ENCODE data around the gene RSF1. TPM values are rescaled to one million over a fixed set of nuclear protein-coding genes. Genes with fewer than 3 reads are reported as not detected.

Gene RSF1
- polyA plus RNA-seq, 1 donor: 32.1 TPM

DNA sequence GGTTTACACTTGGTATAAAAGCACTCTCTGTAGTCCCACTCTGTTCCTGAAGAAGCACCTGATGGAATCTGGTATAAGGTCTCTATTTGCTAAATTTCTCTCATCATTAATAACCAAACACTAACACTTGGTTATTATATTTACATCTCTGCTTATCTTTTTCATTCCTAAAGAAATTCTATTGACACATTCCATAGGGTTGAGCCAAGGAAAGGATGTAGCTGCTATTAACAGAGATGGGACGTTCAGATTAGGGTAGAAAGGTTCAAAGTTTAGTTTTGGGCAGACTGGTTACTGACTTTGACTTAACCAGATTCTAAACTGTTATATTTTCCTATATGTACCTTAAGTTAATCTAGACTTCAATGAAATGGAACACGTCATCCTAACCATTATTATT lies 91.5 kb downstream of the RSF1 start:
- Histone ChIP-seq H3K27ac (ENCODE audit: low read length) (no peak overlapping the region), H3K36me3 (ENCODE audit: control insufficient read depth, insufficient read depth, low read length) (peaks cover 30% of the 10 kb centered on the region), H3K4me1 (ENCODE audit: control insufficient read depth, insufficient read depth, low read length) (no peaks in the 10 kb centered on the region), H3K27me3 (ENCODE audit: control insufficient read depth, insufficient read depth, low read length) (no peaks in the 10 kb centered on the region), H3K4me3 (ENCODE audit: low read length) (no peak overlapping the region), H3K9me3 (ENCODE audit: control insufficient read depth, low read depth, low read length) (peaks cover 4% of the 10 kb centered on the region)
- DNase-seq: no peak
- no CpG with 5 or more reads among the region's 2 CpGs for WGBS (ENCODE audit: insufficient coverage, low lambda C conversion rate)

DNA sequence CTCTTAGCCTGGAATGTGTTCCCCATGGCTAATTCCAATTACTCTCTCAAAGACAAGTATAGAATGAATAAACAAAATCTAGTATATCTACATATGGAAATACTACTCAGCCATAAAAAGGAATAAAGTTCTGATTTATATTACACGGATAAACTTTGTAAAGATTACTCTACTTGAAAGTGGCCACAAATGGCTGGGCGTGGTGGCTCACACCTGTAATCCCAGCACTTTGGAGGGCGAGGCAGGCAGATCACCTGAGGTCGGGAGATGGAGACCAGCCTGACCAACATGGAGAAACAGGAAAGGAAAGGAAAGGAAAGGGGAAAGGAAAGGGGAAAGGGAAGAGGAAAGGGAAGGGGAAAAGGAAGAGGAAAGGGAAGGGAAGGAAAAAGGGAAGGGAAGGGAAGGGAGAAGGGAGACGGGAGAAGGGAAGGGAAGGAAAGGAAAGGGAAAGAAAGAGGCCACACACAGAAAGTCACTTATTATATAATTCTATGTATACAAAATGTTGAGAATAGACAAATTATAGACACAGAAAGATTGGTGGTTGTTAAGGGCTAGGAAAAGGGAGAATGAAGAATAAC lies 92.2 kb downstream of the RSF1 start:
- no peak overlapping the region for H3K4me3 ChIP-seq (ENCODE audit: low read length)
- peaks cover 28% of the 10 kb centered on the region for H3K36me3 ChIP-seq (ENCODE audit: control insufficient read depth, insufficient read depth, low read length)
- DNase-seq: no peak
- H3K9me3 ChIP-seq (ENCODE audit: control insufficient read depth, low read depth, low read length): peaks cover 4% of the 10 kb centered on the region
- no peaks in the 10 kb centered on the region for H3K27me3 ChIP-seq (ENCODE audit: control insufficient read depth, insufficient read depth, low read length)
- no peak overlapping the region for H3K27ac ChIP-seq (ENCODE audit: low read length)
- H3K4me1 ChIP-seq (ENCODE audit: control insufficient read depth, insufficient read depth, low read length): no peaks in the 10 kb centered on the region
- 83% methylated on average over 3 of the region's 5 CpGs for WGBS (ENCODE audit: insufficient coverage, low lambda C conversion rate)

- peaks cover 21% of the 10 kb centered on the region for H3K36me3 ChIP-seq (ENCODE audit: control insufficient read depth, insufficient read depth, low read length)
- WGBS (ENCODE audit: insufficient coverage, low lambda C conversion rate): 92% methylated on average over 2 of the region's 2 CpGs
- no peak overlapping the region for H3K27ac ChIP-seq (ENCODE audit: low read length)
- no peaks in the 10 kb centered on the region for H3K27me3 ChIP-seq (ENCODE audit: control insufficient read depth, insufficient read depth, low read length)
- DNase-seq: no peak
- peaks cover 4% of the 10 kb centered on the region for H3K9me3 ChIP-seq (ENCODE audit: control insufficient read depth, low read depth, low read length)
- no peaks in the 10 kb centered on the region for H3K4me1 ChIP-seq (ENCODE audit: control insufficient read depth, insufficient read depth, low read length)
- H3K4me3 ChIP-seq (ENCODE audit: low read length): no peak overlapping the region
These were observed 94.0 kb downstream of the RSF1 start for GRCh38 chr11:77726524-77726923.

- no CpG with 5 or more reads among the region's 3 CpGs for WGBS (ENCODE audit: insufficient coverage, low lambda C conversion rate)
- Histone ChIP-seq H3K9me3 (ENCODE audit: control insufficient read depth, low read depth, low read length) (no peaks in the 10 kb centered on the region), H3K4me3 (ENCODE audit: low read length) (no peak overlapping the region), H3K27me3 (ENCODE audit: control insufficient read depth, insufficient read depth, low read length) (no peaks in the 10 kb centered on the region), H3K4me1 (ENCODE audit: control insufficient read depth, insufficient read depth, low read length) (no peaks in the 10 kb centered on the region), H3K27ac (ENCODE audit: low read length) (no peak overlapping the region), H3K36me3 (ENCODE audit: control insufficient read depth, insufficient read depth, low read length) (peaks cover 17% of the 10 kb centered on the region)
- no peak for DNase-seq
These were observed 95.1 kb downstream of the RSF1 start for GRCh38 chr11:77725433-77725832.

GRCh38 chr11:77724636-77725035 lies 95.9 kb downstream of the RSF1 start:
- H3K4me3 ChIP-seq (ENCODE audit: low read length): no peak overlapping the region
- no peaks in the 10 kb centered on the region for H3K27me3 ChIP-seq (ENCODE audit: control insufficient read depth, insufficient read depth, low read length)
- DNase-seq: no peak
- no peak overlapping the region for H3K27ac ChIP-seq (ENCODE audit: low read length)
- no peaks in the 10 kb centered on the region for H3K4me1 ChIP-seq (ENCODE audit: control insufficient read depth, insufficient read depth, low read length)
- no peaks in the 10 kb centered on the region for H3K9me3 ChIP-seq (ENCODE audit: control insufficient read depth, low read depth, low read length)
- 100% methylated on average over 1 of the region's 4 CpGs for WGBS (ENCODE audit: insufficient coverage, low lambda C conversion rate)
- H3K36me3 ChIP-seq (ENCODE audit: control insufficient read depth, insufficient read depth, low read length): peaks cover 21% of the 10 kb centered on the region

- Histone ChIP-seq H3K9me3 (ENCODE audit: control insufficient read depth, low read depth, low read length) (no peaks in the 10 kb centered on the region), H3K27me3 (ENCODE audit: control insufficient read depth, insufficient read depth, low read length) (no peaks in the 10 kb centered on the region), H3K27ac (ENCODE audit: low read length) (no peak overlapping the region), H3K4me1 (ENCODE audit: control insufficient read depth, insufficient read depth, low read length) (no peaks in the 10 kb centered on the region), H3K36me3 (ENCODE audit: control insufficient read depth, insufficient read depth, low read length) (peaks cover 21% of the 10 kb centered on the region), H3K4me3 (ENCODE audit: low read length) (no peak overlapping the region)
- DNase-seq: no peak
- no CpG with 5 or more reads among the region's 2 CpGs for WGBS (ENCODE audit: insufficient coverage, low lambda C conversion rate)
These were observed 97.5 kb downstream of the RSF1 start for GRCh38 chr11:77723024-77723423.

- peaks cover 2% of the 10 kb centered on the region for H3K36me3 ChIP-seq (ENCODE audit: control insufficient read depth, insufficient read depth, low read length)
- H3K4me3 ChIP-seq (ENCODE audit: low read length): no peak overlapping the region
- no peaks in the 10 kb centered on the region for H3K27me3 ChIP-seq (ENCODE audit: control insufficient read depth, insufficient read depth, low read length)
- H3K9me3 ChIP-seq (ENCODE audit: control insufficient read depth, low read depth, low read length): no peaks in the 10 kb centered on the region
- DNase-seq: no peak
- no peak overlapping the region for H3K27ac ChIP-seq (ENCODE audit: low read length)
- 100% methylated on average over 1 of the region's 1 CpG for WGBS (ENCODE audit: insufficient coverage, low lambda C conversion rate)
- H3K4me1 ChIP-seq (ENCODE audit: control insufficient read depth, insufficient read depth, low read length): no peaks in the 10 kb centered on the region
These were observed 110.2 kb downstream of the RSF1 start for GRCh38 chr11:77710358-77710757.

GRCh38 chr11:77705876-77706579 lies 114.5 kb downstream of the RSF1 start:
- WGBS (ENCODE audit: insufficient coverage, low lambda C conversion rate): 92% methylated on average over 1 of the region's 7 CpGs
- Histone ChIP-seq H3K27me3 (ENCODE audit: control insufficient read depth, insufficient read depth, low read length) (no peaks in the 10 kb centered on the region), H3K27ac (ENCODE audit: low read length) (no peak overlapping the region), H3K36me3 (ENCODE audit: control insufficient read depth, insufficient read depth, low read length) (peaks cover 15% of the 10 kb centered on the region), H3K4me3 (ENCODE audit: low read length) (no peak overlapping the region), H3K4me1 (ENCODE audit: control insufficient read depth, insufficient read depth, low read length) (no peaks in the 10 kb centered on the region), H3K9me3 (ENCODE audit: control insufficient read depth, low read depth, low read length) (no peaks in the 10 kb centered on the region)
- no peak for DNase-seq

DNA sequence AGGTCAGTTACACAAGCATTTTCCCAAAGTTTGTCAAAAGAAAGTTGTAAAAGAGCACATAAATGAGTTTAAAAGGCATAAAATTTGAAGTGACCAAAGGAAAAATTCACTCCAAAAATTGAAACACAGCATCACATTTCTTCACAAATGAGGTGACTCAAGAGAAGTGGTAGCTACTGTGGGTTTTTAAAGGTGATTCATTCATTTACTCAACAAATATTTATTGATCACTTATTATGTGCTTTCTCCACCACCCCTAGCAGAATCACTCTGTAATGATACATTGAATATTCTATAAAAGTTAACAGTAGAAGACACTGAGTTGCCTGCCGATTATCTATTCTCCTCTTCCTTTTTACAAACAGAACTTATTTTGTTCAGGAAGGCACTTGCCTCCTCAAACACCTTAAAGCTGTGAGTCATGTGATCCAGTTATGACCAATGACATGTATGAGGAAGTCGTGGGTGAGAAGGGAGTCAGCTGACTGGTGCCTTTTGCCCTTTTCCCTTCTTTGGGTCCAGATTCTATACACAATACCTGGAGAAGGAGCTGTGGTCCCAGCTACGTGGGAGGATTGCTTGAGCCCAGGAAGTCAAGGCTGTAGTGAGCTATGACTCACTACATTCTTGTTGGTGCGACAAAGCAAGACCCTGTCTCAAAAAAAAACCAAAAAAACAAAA lies 115.2 kb downstream of the RSF1 start:
- Histone ChIP-seq H3K36me3 (ENCODE audit: control insufficient read depth, insufficient read depth, low read length) (peaks cover 18% of the 10 kb centered on the region), H3K4me3 (ENCODE audit: low read length) (no peak overlapping the region), H3K4me1 (ENCODE audit: control insufficient read depth, insufficient read depth, low read length) (no peaks in the 10 kb centered on the region), H3K27ac (ENCODE audit: low read length) (no peak overlapping the region), H3K27me3 (ENCODE audit: control insufficient read depth, insufficient read depth, low read length) (no peaks in the 10 kb centered on the region), H3K9me3 (ENCODE audit: control insufficient read depth, low read depth, low read length) (no peaks in the 10 kb centered on the region)
- DNase-seq: peak; percentile 7 to 11
- 88% methylated on average over 1 of the region's 4 CpGs for WGBS (ENCODE audit: insufficient coverage, low lambda C conversion rate)

DNA sequence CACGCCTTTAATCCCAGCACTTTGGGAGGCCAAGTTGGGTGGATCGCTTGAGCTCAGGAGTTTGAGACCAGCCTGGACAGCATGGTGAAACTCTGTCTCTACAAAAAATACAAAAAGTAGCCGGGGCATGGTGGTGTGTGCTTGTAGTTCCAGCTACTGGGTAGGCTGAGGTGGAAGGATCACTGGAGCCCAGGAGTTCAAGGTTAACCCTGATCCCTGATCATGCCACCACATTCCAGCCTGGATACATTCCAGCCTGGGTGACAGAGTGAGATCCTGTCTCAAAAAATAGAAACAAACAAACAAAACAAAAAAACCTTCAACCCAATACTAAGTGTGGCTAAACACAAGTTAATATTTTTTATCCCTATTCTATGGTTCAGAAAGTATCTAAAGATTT lies 116.5 kb downstream of the RSF1 start:
- Histone ChIP-seq H3K9me3 (ENCODE audit: control insufficient read depth, low read depth, low read length) (no peaks in the 10 kb centered on the region), H3K36me3 (ENCODE audit: control insufficient read depth, insufficient read depth, low read length) (peaks cover 18% of the 10 kb centered on the region)
- no CpG with 5 or more reads among the region's 3 CpGs for WGBS (ENCODE audit: insufficient coverage, low lambda C conversion rate)

More for the DNA sequence above, 116.5 kb downstream of the RSF1 start:
- Histone ChIP-seq H3K27me3 (ENCODE audit: control insufficient read depth, insufficient read depth, low read length) (no peaks in the 10 kb centered on the region), H3K4me3 (ENCODE audit: low read length) (no peak overlapping the region), H3K27ac (ENCODE audit: low read length) (no peak overlapping the region), H3K4me1 (ENCODE audit: control insufficient read depth, insufficient read depth, low read length) (no peaks in the 10 kb centered on the region)
- no peak for DNase-seq
